ENCODE data around the gene SGCD. TPM values are rescaled to one million over a fixed set of nuclear protein-coding genes. Genes with fewer than 3 reads are reported as not detected.

The SGCD gene
- total RNA-seq, 4 donors from 2014 or later: 1.1 to 8.2 (median 4.4) TPM

DNA sequence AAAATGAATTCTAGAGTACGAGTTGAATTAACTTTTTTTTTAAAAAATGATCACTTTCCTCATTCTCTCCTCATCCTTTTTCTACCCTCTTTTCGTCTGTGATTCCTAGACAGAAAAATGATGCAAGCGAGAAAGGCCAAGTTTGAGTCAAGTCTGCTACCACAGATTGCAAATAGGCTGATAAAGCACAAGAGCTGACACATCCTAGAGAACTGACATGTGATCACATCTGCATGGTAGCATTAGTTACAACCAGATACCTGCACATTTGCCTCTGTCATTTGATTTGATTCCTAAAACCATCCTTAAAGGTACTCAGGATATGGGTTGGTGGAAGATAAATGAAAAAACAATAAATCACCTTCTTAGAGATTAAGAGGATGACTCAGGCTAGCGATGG lies 297.7 kb downstream of the SGCD start:
- DNase-seq (ENCODE audit: low spot score) (no peak), ATAC-seq (ENCODE audit: low FRiP score) (no peak)
- TF ChIP-seq, protein P1, sequence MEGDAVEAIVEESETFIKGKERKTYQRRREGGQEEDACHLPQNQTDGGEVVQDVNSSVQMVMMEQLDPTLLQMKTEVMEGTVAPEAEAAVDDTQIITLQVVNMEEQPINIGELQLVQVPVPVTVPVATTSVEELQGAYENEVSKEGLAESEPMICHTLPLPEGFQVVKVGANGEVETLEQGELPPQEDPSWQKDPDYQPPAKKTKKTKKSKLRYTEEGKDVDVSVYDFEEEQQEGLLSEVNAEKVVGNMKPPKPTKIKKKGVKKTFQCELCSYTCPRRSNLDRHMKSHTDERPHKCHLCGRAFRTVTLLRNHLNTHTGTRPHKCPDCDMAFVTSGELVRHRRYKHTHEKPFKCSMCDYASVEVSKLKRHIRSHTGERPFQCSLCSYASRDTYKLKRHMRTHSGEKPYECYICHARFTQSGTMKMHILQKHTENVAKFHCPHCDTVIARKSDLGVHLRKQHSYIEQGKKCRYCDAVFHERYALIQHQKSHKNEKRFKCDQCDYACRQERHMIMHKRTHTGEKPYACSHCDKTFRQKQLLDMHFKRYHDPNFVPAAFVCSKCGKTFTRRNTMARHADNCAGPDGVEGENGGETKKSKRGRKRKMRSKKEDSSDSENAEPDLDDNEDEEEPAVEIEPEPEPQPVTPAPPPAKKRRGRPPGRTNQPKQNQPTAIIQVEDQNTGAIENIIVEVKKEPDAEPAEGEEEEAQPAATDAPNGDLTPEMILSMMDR (IDR thresholded peaks at IDR 0.05): no peak

GRCh38 chr5:156628421-156628820 lies 301.5 kb downstream of the SGCD start:
- DNase-seq (ENCODE audit: low spot score) (no peak), ATAC-seq (ENCODE audit: low FRiP score) (no peak)
- TF ChIP-seq, protein P1 (IDR thresholded peaks at IDR 0.05): no peak

- DNase-seq (ENCODE audit: low spot score) (no peak), ATAC-seq (ENCODE audit: low FRiP score) (no peak)
- TF ChIP-seq, protein P1 (IDR thresholded peaks at IDR 0.05): no peak
These were observed 304.0 kb downstream of the SGCD start for GRCh38 chr5:156631005-156631404.

- TF ChIP-seq, protein P1 (IDR thresholded peaks at IDR 0.05): no peak
- ATAC-seq (ENCODE audit: low FRiP score): no peak
- DNase-seq (ENCODE audit: low spot score): no peak
These were observed 307.3 kb downstream of the SGCD start for GRCh38 chr5:156634301-156634700.

DNA sequence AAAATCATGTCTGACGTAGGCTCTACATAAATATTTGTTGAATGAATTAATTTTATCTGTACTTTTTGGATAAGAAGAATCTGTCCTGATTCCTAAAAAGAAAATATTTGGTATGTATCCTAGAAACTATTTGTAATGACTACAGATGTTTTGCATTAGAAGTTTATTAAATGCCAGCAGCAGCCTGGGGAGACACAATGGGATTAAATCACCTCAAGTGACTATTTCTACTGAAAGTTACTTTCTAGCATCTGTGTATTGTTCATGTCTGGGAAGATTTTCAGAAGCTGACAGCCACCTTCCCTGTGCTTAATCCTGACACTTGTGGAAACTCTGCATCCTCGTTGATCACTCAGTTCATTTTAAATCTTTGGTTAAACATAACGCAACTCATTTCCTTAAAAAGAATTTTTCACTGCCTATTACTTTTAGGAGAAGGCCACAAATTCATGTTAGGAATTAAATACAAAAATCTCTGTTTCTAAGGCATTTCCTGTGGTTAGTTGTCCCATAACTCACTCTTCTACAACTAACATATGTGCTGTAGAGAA lies 313.8 kb downstream of the SGCD start:
- no peak for ATAC-seq (ENCODE audit: low FRiP score)
- TF ChIP-seq, protein P1 (IDR thresholded peaks at IDR 0.05): no peak
- DNase-seq (ENCODE audit: low spot score): no peak

DNA sequence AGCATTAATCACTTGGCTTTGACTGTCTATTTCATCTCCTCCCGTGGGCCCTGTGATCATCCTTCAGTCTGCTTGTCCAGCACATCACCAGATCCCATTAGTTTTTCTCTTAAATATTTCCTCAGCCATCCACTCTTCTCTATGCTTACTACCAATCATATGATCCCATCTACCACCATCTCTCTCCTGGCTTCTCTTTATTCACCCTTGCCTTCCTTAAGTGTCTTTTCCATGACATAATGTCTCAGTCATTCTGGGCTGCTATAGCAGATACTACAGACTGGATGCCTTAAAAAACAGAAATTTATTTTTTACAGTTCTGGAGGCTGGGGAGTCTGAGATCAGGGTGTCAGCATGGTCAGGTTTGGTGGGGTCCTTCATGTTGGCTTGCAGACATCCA lies 314.7 kb downstream of the SGCD start:
- TF ChIP-seq, protein P1 (IDR thresholded peaks at IDR 0.05): no peak
- no peak for DNase-seq (ENCODE audit: low spot score)
- ATAC-seq (ENCODE audit: low FRiP score): no peak

GRCh38 chr5:156647034-156647451 lies 320.1 kb downstream of the SGCD start:
- TF ChIP-seq, protein P1 (IDR thresholded peaks at IDR 0.05): no peak
- ATAC-seq (ENCODE audit: low FRiP score) (no peak), DNase-seq (ENCODE audit: low spot score) (no peak)
